Transverse colon (tissue), 3 donors: Measurements from ENCODE around the gene DOCK3.

Experiments used
- CTCF ChIP-seq, 5 experiments: fragments of 200-600 bp in 3 of 5; fragments of 450-650 bp in 2 of 5; sonication (generic) in 3 of 5; IDR thresholded peaks; 1 replicate in 2 of 5; 2 replicates in 3 of 5; pipeline ENCODE4 v1.5.1; 2016 to 2017; ENCODE audit warnings: antibody characterized with exemption in 5 of 5, inconsistent platforms in 3 of 5, mild to moderate bottlenecking in 2 of 5, moderate library complexity in 1 of 5
- EP300 ChIP-seq: sonication (generic); formaldehyde crosslinking; IDR thresholded peaks from one replicate; pipeline ENCODE4 v1.6.1; 2017; ENCODE audit warnings: antibody characterized with exemption, low read depth

GRCh38 chr3:50806031-50806430, 131.3 kb downstream of the DOCK3 start:
- TF ChIP-seq CTCF (IDR thresholded peaks at IDR 0.05) = no peak
- no peak for TF ChIP-seq EP300
